ENCODE measurements around the gene CMIP.
"Not testable (repeated sequence)": the region's sequence is repeated elsewhere in the genome, so short reads cannot be mapped to it uniquely, and the experiment has no call there.

CMIP gene

GRCh38 chr16:81669473-81670350 lies 225.1 kb downstream of the CMIP start:
- DNase-seq, result no peak

DNA sequence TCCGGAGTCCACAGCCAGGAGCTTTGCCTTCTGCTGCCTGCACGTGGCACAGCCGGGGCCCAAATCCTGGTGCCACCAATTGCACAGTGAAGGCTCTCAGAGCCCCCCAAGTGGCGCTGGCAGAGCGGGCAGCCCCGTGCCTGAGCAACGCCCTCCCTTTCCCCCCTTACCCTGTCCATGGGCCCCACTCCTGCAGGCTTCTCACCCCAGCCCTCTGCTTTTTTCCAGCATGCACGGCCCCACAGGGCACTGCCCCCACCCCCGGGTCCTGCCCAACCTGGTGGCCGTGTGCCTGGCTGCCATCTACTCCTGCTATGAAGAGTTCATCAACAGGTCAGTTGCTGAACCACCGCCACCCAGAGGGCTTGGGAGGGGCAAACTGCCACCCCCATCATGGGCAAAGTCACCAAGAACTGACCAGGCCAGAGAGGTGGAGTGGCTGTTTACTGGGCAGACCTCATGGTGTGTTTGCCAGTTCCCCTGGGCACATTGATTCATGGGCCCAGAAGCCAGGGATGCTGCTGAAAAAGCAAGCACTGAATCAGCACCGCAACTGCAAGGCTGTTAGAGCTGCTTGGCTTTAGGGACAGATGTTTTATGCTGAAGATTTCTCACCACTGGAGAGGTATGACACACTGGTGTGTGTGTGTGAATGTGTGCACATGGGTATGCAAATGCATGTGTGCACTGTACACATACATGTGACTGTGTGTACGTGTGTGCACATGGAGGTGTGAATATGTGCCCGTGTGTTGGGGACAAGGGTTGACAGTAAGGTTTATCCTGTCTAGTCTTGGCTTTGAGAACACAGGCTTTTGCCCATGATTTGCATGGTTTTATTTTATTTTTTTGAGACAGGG lies 227.4 kb downstream of the CMIP start:
- DNase-seq, result no peak

DNA sequence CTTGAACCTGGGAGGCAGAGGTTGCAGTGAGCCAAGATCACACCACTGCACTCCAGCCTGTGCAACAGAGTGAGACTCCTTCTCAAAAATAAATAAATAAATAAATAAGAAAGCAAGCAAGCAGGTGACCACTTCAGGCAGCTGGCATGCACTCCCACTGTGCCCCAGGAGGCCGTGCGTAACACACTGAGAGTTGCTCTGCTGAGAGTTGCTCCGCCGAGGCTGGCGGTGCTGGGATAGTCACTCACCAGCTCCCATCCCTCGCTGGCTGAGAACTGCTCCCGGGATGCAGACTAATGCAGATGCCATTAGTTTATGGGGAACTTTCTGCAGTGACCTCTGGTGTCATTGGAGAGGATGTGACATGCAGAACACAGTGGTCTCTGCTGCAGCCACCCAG lies 228.8 kb downstream of the CMIP start:
- no peak for DNase-seq

DNA sequence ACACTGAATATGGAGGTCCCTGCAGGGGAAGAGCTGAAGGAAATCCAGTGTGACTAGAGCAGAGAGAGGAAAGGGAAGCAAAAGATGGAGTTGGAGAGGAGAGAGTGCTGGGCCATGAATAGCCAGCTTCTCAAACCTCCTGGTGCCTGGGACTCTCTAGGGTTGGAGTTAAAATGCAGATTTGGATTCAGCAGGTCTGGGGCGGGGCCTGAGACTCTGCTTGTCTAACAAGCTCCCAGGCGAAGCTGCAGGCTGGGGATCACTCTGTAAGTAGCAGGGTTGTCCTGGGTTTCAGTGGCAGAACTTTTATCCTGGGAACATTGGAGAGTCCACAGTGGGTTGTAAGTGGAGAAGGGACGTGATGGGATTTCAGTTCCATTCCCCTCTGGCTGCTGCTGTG lies 231.1 kb downstream of the CMIP start:
- no peak for DNase-seq

GRCh38 chr16:81676066-81676882 lies 231.7 kb downstream of the CMIP start:
- DNase-seq, result no peak

GRCh38 chr16:81676883-81677737 lies 232.5 kb downstream of the CMIP start:
- DNase-seq, result peak; percentile 9

- DNase-seq, result no peak
Measured at GRCh38 chr16:81678326-81679095, 233.9 kb downstream of the CMIP start.

DNA sequence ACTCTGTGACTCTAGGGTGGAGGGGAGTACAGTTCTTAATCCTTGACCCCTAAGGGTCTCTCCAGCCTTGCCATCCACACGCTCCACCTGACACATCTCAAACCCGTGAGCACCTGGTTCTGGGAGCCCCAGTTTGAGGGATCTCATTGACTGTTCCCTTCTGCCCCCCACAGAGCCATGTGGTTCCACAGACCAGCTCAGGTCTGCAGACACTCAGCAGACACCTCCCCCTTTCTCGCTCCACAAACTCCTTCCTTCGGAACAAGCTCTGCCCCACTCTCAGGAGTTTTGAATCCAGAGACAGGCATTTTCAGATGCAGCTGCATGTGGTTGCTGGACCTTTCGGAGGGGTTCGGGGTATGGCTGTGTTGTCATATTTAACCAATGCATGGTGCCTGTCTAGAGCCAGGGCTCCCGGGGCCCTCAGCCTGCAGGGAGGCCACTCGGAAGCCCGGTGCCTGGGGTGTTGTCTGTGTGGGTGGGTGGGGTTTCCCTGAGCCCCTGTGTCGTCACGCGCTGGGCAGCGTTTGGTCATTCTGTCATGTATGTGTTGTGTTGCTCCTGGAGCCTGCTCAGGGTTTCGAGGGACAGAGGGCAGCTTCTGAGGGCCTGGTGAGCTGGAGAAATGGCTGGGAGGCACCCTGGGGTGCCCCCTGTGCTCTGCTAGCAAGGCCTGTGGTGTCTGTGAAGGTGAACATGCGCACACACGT lies 235.3 kb downstream of the CMIP start:
- DNase-seq, result no peak

GRCh38 chr16:81680444-81681275 lies 236.1 kb downstream of the CMIP start:
- no peak for DNase-seq

DNA sequence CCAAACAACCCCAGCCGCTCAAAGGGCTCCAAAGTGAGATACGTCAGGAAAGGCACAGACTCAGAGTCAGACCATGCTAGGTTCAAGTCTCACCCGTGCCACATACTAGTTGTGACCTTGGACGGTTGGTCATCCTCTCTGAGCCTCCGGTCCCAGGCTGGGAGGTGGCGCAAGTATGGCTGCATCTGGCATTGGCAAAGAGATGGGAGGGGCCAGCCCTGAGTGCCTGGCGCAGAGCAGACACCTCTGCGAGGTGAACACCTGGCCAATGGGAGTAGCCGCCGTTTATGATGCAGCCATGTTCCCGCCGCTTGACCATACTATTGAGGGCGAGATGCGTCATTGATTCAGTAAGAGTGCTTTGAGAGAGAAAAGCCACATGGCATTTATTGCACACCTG lies 236.7 kb downstream of the CMIP start:
- no peak for DNase-seq

GRCh38 chr16:81684242-81684837 lies 239.7 kb downstream of the CMIP start:
- DNase-seq, result no peak

DNA sequence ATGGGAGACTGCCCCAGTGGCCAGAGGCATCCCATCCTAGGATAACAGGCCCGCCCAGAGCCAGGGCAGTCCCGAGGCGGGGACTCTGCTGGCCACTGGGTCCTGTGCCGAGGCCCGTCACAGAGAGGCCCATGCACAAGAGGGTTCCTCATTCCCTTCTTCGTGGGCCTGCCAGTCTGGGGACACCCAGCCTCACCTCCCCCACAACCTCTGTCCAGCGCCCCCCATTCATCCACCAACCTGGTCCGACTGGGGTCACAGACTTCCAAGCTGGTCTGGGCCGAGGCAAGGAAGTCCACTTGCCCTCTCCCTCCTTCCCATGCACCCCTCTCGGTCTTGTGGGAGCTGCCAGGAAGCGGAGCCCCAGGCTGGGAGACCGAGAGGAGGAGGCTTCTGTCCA lies 240.3 kb downstream of the CMIP start:
- no peak for DNase-seq

- DNase-seq, result no peak
Measured at GRCh38 chr16:81686391-81687130, 242.0 kb downstream of the CMIP start.

- DNase-seq, result no peak
Measured at GRCh38 chr16:81687131-81687456, 242.5 kb downstream of the CMIP start.

GRCh38 chr16:81688182-81688581 lies 243.6 kb downstream of the CMIP start:
- no peak for DNase-seq

GRCh38 chr16:81688839-81689238 lies 244.2 kb downstream of the CMIP start:
- not testable (repeated sequence) for DNase-seq

DNA sequence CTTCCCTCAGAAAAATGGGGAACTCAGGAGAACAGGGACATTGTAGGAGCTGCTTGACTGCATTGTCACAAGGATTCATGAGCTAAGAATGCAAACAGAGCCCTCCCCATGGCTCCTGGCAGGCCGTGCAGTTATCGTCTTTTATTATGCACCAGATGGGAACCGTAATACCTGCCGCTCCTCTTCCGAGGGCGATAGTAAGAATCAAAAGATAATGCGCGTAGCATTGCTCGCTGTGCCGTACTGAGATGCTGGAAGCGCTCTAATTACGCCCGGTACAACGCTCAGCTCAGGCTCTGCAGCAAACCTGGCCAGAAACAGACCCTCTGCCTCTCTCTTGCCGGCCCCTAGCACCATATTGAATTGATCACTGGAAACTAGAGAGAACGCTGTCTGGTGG lies 247.4 kb downstream of the CMIP start:
- no peak for DNase-seq

DNA sequence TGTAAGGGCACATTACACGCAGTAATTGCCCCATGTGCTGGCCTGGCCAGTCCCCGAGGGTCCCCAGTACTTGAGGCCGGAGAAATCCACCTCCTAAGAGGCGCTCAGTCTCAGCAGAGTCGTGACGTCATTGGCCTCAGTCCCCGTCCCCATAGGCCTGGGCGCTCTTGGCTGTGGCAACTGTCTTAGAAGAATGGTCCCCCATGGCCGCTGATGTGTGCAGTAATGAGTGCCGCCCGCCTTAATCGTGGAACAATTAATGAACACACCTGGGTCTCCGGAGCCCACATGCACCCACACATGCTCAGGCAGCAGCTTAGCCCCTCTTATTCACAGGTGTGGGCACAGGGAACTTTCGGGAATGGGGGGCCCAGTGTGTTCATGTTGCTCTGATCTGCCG lies 248.0 kb downstream of the CMIP start:
- no peak for DNase-seq

Measured in fibroblast of skin of abdomen (primary cell).